Gastroesophageal sphincter (tissue), 4 donors: ENCODE data around the gene TRIP4. TPM values are rescaled to one million over a fixed set of nuclear protein-coding genes. Genes with fewer than 3 reads are reported as not detected.

Source experiments
- ATAC-seq: fragments of 150-250 bp; one replicate; pipeline ENCODE4 v1.9.1; 2016; ENCODE audit warnings: mild to moderate bottlenecking, moderate library complexity
- H3K27ac ChIP-seq, 4 donors: fragments of 200-600 bp; sonication (generic) in 3 of 4; 1 replicate in 3 of 4; 2 replicates in 1 of 4; pipeline ENCODE4 v1.5.1; 2016 to 2019
- H3K27me3 ChIP-seq: fragments of 200-600 bp; sonication (generic); one replicate; pipeline ENCODE4 v1.5.1; 2019
- H3K36me3 ChIP-seq, 2 donors: fragments of 200-600 bp; sonication (generic); one replicate each; pipeline ENCODE4 v1.5.1; 2019; ENCODE audit warnings: control low read depth in 1 of 2
- H3K4me1 ChIP-seq, 3 donors: fragments of 200-600 bp; sonication (generic); 1 replicate in 2 of 3; 2 replicates in 1 of 3; pipeline ENCODE4 v1.5.1; 2016 to 2019; ENCODE audit warnings: control low read depth in 2 of 3
- H3K4me3 ChIP-seq, 2 donors: fragments of 200-600 bp; sonication (generic); one replicate each; pipeline ENCODE4 v1.5.1; 2019; ENCODE audit warnings: mild to moderate bottlenecking in 1 of 2, moderate library complexity in 1 of 2
- H3K9me3 ChIP-seq, 3 donors: fragments of 200-600 bp; sonication (generic); one replicate each; pipeline ENCODE4 v1.5.1; 2017 to 2019; ENCODE audit warnings: control low read depth in 2 of 3
- EP300 ChIP-seq: sonication (generic); formaldehyde crosslinking; IDR thresholded peaks from one replicate; pipeline ENCODE4 v1.6.1; 2017; ENCODE audit warnings: antibody characterized with exemption, mild to moderate bottlenecking
- POLR2A ChIP-seq, 2 donors: fragments of 450-650 bp; IDR thresholded peaks; one replicate each; pipeline ENCODE4 v1.6.1; 2017; ENCODE audit warnings: antibody characterized with exemption in 2 of 2, mild to moderate bottlenecking in 2 of 2, moderate library complexity in 1 of 2
- POLR2AphosphoS5 ChIP-seq: sonication (generic); formaldehyde crosslinking; IDR thresholded peaks from one replicate; pipeline ENCODE4 v1.6.1; 2017; ENCODE audit warnings: antibody characterized with exemption
- WGBS, 2 donors: methylation state at CpG; one replicate each; pipeline ENCODE4 v1.1.5; 2018; ENCODE audit warnings: low coverage in 1 of 2; 5-methylcytosine and 5-hydroxymethylcytosine counted together
- total RNA-seq, 4 donors: library from RNA; depleted of rRNA; stranded (reverse); fragments of >200 nt; gene quantifications; one replicate each; pipeline ENCODE4 v1.1.0, GENCODE V29; 2016
- TF ChIP-seq, protein P1 (sequence below), 4 experiments: fragments of 200-600 bp in 2 of 4; fragments of 450-650 bp in 2 of 4; sonication (generic) in 1 of 4; IDR thresholded peaks; one replicate each; pipeline ENCODE4 v1.5.1; 2017 to 2019; ENCODE audit warnings: antibody characterized with exemption in 4 of 4, mild to moderate bottlenecking in 2 of 4, moderate library complexity in 2 of 4

TRIP4 gene
- 10 to 100 TPM in 2 of 4 donors, 1 to 10 TPM in 2; 7.7 to 17.0 (median 11.1) TPM for total RNA-seq

DNA sequence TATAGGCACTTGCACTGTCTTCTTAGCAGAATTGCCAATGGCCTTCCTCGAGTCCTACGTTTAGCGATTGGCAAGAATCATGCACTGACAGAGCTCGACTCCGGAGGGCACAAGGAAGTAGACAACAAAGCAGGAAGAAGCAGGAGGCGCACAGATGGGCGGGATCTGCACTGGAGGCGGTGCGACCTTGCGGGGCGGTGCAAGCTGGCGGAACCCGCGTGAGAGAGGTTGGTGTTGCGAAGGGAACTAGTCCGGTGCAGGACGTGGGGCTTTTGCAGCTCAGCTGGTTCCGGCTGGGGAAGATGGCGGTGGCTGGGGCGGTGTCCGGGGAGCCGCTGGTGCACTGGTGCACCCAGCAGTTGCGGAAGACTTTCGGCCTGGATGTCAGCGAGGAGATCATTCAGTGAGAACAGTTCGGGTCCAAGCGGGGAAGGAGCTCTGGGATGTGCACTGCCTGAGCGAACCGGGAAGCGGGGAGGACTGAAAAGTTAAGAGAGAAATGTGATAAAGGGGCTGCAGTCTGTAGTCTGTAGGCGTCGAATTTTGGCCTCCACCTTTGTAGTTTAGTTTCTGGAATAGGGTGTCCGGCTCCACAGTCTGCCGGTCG is at the start of gene TRIP4:
Gene TRIP4, plus strand, starts transcription at position 275 of the 607 bp plus-strand sequence. Its CDS starts 28 bp downstream, at position 303.
- Histone ChIP-seq H3K4me3 (peak within 1 kb of the TSS; percentile 40 to 64), H3K4me1 (peaks cover 0 to 24% (median 7%) of the 10 kb centered on the region in 3 donors), H3K36me3 (peaks cover 0 to 15% of the 10 kb centered on the region in 2 donors), H3K9me3 (no peaks in the 10 kb centered on the region), H3K27ac (peak within 1 kb of the TSS; percentile 29 to 84 (median 74)), H3K27me3 (no peaks in the 10 kb centered on the region)
- peak; percentile 46 to 60 for TF ChIP-seq POLR2A (IDR thresholded peaks at IDR 0.05)
- TF ChIP-seq POLR2AphosphoS5 = peak; percentile 84
- TF ChIP-seq, protein P1, sequence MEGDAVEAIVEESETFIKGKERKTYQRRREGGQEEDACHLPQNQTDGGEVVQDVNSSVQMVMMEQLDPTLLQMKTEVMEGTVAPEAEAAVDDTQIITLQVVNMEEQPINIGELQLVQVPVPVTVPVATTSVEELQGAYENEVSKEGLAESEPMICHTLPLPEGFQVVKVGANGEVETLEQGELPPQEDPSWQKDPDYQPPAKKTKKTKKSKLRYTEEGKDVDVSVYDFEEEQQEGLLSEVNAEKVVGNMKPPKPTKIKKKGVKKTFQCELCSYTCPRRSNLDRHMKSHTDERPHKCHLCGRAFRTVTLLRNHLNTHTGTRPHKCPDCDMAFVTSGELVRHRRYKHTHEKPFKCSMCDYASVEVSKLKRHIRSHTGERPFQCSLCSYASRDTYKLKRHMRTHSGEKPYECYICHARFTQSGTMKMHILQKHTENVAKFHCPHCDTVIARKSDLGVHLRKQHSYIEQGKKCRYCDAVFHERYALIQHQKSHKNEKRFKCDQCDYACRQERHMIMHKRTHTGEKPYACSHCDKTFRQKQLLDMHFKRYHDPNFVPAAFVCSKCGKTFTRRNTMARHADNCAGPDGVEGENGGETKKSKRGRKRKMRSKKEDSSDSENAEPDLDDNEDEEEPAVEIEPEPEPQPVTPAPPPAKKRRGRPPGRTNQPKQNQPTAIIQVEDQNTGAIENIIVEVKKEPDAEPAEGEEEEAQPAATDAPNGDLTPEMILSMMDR (IDR thresholded peaks at IDR 0.05) = peak in 1 of 4 experiments; percentile 29
- no peak for TF ChIP-seq EP300
- peak; percentile 100 for ATAC-seq
- 0 to 2% methylated on average over 27 to 32 of the region's 35 CpGs for WGBS, 2 donors

DNA sequence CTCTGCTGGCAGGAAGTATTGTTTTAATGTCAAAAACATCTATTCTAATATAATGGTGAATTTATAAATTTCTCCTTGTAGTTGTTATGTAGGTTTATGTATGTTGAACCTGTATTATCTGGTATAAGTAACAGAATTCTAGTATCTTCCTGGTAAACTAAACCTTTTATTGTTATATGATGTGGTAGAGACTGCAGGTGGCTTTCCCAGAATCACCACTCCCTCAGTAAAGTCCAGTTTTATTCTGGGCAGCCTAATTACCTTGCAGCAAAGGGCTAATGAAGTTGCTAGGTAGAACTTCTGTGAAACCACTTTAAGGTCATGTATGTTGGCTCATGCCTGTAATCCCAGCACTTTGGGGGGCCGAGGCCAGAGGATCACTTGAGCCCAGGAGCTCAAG is 47.3 kb upstream of the TRIP4 start:
- peaks cover 0 to 7% (median 0%) of the 10 kb centered on the region in 3 donors for H3K4me1 ChIP-seq
- H3K9me3 ChIP-seq = no peaks in the 10 kb centered on the region
- no peaks in the 10 kb centered on the region for H3K27me3 ChIP-seq
- WGBS, 2 donors = 100% methylated on average over 1 of the region's 1 CpG; no CpG with 5 or more reads in 1 of the 2 donors
- no peak for ATAC-seq
- TF ChIP-seq, protein P1 (IDR thresholded peaks at IDR 0.05) = no peak
- no peak for TF ChIP-seq POLR2A (IDR thresholded peaks at IDR 0.05)
- TF ChIP-seq EP300 = no peak
- no peak for TF ChIP-seq POLR2AphosphoS5
- H3K27ac ChIP-seq = no peak overlapping the region
- no peak overlapping the region for H3K4me3 ChIP-seq
- H3K36me3 ChIP-seq = peaks cover 0 to 16% of the 10 kb centered on the region in 2 donors

DNA sequence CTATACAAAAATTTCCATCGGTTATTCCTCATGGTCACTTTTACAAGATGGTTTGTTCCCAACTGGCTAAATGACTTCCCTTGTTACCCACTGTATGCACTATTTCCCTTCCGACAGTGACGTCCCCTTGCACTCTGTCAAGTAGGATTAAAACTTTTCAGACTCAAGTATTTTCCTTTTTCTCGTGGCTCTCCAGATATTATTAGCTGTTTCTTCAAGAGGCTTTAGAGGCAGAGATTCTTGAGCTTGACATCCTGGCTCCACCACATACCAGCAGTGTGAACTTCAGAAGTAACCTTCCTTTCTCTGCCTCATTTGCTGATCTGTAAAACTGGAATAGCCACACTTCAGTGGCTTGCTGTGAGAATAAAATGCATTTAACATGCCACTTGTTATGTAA is 45.7 kb upstream of the TRIP4 start:
- no peak overlapping the region for H3K4me3 ChIP-seq
- no peaks in the 10 kb centered on the region for H3K27me3 ChIP-seq
- peaks cover 0 to 7% (median 0%) of the 10 kb centered on the region in 3 donors for H3K4me1 ChIP-seq
- peaks cover 0 to 16% of the 10 kb centered on the region in 2 donors for H3K36me3 ChIP-seq
- no peak for TF ChIP-seq EP300
- TF ChIP-seq, protein P1 (IDR thresholded peaks at IDR 0.05) = no peak
- TF ChIP-seq POLR2AphosphoS5 = no peak
- no peak for TF ChIP-seq POLR2A (IDR thresholded peaks at IDR 0.05)
- WGBS, 2 donors = 86 to 88% methylated on average over 3 to 4 of the region's 4 CpGs
- ATAC-seq = no peak
- H3K27ac ChIP-seq = no peak overlapping the region
- H3K9me3 ChIP-seq = no peaks in the 10 kb centered on the region

GRCh38 chr15:64343222-64343621 is 44.4 kb upstream of the TRIP4 start:
- H3K36me3 ChIP-seq = peaks cover 0 to 28% of the 10 kb centered on the region in 2 donors
- peaks cover 0 to 7% (median 0%) of the 10 kb centered on the region in 3 donors for H3K4me1 ChIP-seq
- ATAC-seq = no peak
- H3K27me3 ChIP-seq = no peaks in the 10 kb centered on the region
- no peak overlapping the region for H3K4me3 ChIP-seq
- TF ChIP-seq EP300 (no peak), POLR2AphosphoS5 (no peak), POLR2A (IDR thresholded peaks at IDR 0.05) (no peak)
- TF ChIP-seq, protein P1 (IDR thresholded peaks at IDR 0.05) = no peak
- no peaks in the 10 kb centered on the region for H3K9me3 ChIP-seq
- no peak overlapping the region for H3K27ac ChIP-seq

DNA sequence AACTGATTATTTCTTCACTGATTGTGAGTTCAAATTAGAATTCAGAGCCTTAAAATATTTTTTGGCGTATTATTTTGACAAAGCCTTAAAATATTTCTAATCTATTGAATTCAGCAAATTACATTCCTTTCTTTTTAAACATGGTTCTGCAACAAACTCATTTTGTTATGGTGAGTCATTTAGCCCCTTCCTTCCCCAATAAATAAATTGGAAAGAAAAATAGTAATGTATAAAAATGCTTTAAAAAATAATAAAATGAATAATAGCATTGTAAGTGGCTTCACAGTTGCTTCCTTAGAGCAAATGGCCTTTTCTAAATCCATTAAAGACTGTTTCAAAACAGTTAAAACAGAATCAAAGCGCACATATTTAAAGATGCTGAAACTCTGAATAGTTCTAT is 43.8 kb upstream of the TRIP4 start:
- H3K27ac ChIP-seq = no peak overlapping the region
- H3K4me1 ChIP-seq = peaks cover 0 to 7% (median 0%) of the 10 kb centered on the region in 3 donors
- no peaks in the 10 kb centered on the region for H3K9me3 ChIP-seq
- peaks cover 0 to 33% of the 10 kb centered on the region in 2 donors for H3K36me3 ChIP-seq
- TF ChIP-seq POLR2A (IDR thresholded peaks at IDR 0.05) = no peak
- ATAC-seq = no peak
- WGBS, 2 donors = 65 to 67% methylated on average over 2 of the region's 2 CpGs
- H3K4me3 ChIP-seq = no peak overlapping the region
- no peaks in the 10 kb centered on the region for H3K27me3 ChIP-seq
